SIG-M5 treated with dmso at 0.1 percent for 504 hours (cell line): ENCODE data around the gene BAIAP2.

Experiments used
- DNase-seq: peaks from one replicate; lab custom pipeline; 2025; ENCODE audit not compliant: unreplicated experiment; lab: John Stamatoyannopoulos, UW

BAIAP2 gene, protein sequence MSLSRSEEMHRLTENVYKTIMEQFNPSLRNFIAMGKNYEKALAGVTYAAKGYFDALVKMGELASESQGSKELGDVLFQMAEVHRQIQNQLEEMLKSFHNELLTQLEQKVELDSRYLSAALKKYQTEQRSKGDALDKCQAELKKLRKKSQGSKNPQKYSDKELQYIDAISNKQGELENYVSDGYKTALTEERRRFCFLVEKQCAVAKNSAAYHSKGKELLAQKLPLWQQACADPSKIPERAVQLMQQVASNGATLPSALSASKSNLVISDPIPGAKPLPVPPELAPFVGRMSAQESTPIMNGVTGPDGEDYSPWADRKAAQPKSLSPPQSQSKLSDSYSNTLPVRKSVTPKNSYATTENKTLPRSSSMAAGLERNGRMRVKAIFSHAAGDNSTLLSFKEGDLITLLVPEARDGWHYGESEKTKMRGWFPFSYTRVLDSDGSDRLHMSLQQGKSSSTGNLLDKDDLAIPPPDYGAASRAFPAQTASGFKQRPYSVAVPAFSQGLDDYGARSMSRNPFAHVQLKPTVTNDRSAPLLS

DNA sequence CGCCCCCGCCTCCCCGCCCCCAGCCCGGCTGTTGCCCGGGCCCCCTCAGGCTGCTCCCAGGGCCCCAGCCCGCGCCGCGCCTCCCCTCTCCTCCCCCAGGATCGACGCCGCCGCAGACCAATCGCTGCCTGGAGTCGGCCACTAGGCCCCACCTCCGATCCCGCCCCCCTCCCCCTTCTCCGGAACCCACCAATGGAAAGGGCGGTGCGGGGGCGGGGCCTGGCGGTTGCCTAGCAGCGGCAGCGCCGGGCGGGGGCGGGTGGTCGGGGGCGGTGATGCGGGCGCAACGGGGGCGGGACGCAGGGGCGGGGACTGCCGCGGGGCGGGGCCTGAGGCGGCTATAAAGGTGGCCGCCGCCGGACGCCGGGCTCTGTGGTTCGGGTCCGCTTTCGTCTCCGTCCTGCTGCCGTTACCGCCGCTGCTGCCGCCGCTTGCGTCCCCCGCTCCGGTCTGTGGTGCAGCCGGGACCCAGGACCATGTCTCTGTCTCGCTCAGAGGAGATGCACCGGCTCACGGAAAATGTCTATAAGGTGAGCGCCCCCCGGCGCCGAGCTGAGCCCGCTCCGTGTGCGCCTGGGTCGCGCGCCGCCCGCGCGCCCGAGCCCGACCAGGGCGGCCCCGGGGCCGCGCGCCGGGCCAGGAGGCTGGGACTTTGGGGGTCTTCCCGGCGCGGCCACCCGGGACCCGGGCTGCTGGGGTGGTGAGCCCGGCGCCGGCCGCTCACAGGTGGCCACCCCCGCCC lies at the start of gene BAIAP2:
BAIAP2 (plus strand) TSS at position 373 of the 742 bp plus-strand sequence; CDS start at position 477, 104 bp downstream.
- peak; percentile 88 for DNase-seq

- DNase-seq, result no peak
Observed at GRCh38 chr17:80986046-80986445, 48.9 kb upstream of the BAIAP2 start.

DNA sequence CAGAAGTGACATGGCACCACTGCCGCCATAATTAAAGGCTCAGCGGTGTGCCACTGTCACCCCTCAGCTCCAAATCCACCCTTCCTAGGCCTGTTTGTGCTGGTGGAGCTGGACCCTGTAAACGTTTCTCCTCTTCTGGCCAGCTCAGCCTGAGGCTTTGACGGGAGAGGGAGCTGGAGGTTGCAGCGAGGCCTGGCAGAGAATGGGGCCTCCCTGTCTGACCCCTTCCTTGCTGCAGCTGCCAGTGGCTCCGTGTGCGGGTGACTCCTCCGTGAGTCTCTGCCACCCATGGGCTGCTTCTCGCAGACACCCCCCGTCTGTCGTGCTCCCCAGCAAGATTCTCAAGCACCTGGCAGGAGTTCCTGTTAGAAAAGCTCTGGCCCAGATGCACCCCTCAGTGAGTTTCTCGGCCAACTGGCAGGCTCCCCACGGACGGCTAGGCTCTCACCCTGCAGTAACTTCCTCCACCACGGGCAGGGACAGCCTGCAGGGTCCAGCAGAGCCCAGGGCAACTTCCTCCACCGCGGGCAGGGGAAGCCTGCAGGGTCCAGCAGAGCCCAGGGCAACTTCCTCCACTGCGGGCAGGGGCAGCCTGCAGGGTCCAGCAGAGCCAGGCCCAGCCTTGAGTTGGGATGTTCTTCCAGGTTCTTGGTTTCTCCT lies 48.0 kb upstream of the BAIAP2 start:
- no peak for DNase-seq

GRCh38 chr17:80987941-80988461 lies 47.0 kb upstream of the BAIAP2 start:
- no peak for DNase-seq

GRCh38 chr17:80989586-80989913 lies 45.4 kb upstream of the BAIAP2 start:
- DNase-seq, result no peak

- no peak for DNase-seq
Observed at GRCh38 chr17:80990921-80991644, 43.9 kb upstream of the BAIAP2 start.

DNA sequence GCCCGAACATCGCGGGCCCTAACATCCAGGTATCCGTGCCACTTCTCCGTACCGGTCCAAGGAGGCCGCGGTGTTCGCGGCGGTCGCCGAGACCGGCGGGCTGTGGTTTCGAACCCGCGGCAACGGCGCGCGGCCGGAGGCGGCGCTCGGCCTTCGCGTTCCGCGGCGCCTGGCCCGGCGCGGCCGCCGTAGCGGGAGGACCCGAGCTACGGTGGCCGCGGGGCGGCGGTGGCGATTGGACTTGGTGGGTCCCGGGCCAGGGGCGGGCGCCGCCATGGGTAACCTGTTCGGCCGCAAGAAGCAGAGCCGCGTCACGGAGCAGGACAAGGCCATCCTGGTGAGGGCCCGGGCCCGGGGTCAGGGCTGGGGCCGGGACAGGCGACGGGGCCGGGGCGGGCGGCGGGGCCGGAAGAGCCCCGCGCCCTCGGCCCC lies 43.3 kb upstream of the BAIAP2 start, which contains the start of gene CHMP6:
CHMP6 (plus strand) TSS at position 197 of the 432 bp plus-strand sequence; CDS start at position 275, 78 bp downstream.
- DNase-seq, result peak; percentile 33

DNA sequence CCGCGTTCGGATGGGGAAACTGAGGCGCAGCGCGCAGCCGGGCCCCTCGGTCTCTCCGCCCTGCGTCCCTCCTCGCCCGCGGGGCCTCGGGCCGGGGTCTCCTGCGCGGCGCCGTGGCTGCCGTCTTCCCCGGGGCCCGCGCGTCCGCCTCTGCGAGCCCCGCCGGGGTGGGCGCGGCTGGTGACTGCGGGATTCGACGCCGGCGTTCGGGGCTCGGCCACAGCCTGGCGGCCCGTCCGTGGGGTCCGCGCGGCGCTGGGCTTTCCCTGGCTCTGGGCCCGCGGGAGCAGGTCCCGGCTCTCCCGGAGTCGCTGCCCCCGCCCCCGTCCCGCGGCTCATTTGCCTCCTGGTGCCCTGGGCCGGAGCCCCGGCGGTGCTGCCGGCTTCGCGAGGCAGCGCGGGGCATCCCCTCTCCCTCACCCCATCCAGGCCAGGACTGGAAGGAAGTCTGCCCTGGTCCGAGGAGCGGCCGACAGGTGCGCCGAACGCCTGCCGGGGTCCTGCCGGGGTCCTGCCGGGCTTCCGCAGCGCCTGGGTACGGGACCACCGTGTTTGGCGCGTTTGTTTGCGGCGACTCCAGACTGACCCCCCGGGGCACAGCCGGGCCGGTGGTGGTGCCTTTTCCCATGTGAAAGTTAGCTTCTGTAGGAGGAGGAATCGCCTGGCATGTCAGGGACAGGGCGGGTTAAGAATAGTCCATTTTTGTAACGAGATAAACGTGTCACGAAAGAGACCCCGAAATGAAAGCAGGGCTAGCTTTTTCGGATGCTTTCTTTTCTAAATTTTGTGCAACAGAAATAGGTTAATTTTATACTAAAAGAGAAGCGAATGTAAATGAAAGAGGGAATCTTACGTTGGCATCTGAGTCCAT lies 42.6 kb upstream of the BAIAP2 start:
- DNase-seq, result no peak

- DNase-seq, result no peak
Observed at GRCh38 chr17:80992948-80993624, 41.9 kb upstream of the BAIAP2 start.

DNA sequence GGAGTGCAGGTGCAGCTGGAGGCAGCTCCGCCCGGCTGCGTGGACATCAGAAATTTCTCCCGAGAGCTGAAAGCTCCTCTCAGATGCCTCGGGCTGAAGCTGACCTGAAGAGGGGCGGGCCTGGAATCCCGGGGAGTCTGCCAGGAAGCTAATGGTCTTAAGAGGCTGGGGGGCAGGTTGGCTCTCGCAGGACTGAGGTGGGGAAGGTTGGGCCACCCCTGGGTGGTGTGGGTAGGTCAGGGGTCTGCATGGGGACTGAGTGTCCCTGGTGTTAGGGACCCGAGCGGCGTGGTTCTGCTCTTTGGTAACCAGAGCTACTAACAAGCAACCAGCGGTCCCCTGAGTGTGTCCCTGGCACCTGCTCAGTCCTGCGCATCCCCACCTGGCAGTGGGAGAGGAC lies 39.8 kb upstream of the BAIAP2 start:
- no peak for DNase-seq

- no peak for DNase-seq
Observed at GRCh38 chr17:80996422-80997305, 38.3 kb upstream of the BAIAP2 start.

DNA sequence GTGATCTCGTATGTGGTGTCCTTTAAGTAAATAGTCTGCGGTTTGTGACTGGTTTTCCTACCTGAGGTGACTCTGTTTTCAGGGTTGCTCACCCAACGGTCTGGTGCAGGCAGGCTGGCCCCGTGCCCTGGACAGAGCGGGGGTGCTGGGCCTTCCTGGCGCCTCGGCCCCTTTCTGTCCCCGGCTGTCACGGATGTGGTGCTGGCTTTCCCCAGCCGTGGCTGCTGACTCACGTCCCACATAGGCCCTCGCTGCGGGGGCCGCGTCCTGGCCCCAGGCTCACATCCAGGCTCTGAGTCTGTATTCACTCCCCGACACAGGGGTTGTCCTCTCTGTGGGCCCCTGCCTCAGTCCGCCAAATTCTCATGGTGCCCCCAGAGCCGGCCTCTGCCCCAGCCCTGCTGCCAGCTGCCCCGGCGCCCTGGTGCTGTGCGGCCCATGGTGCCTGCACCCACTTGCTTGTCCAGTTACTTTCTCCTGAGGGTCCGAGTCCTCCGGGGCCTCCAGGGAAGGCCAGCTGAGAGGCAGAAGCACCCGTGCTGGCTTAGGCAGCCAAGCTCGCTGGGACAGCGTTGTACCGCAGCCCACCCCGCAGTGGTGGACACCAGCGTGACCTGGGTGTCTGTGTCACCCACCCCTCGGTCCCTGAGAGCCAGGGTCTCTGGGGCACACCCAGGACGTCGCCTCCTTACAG lies 37.4 kb upstream of the BAIAP2 start:
- no peak for DNase-seq

DNA sequence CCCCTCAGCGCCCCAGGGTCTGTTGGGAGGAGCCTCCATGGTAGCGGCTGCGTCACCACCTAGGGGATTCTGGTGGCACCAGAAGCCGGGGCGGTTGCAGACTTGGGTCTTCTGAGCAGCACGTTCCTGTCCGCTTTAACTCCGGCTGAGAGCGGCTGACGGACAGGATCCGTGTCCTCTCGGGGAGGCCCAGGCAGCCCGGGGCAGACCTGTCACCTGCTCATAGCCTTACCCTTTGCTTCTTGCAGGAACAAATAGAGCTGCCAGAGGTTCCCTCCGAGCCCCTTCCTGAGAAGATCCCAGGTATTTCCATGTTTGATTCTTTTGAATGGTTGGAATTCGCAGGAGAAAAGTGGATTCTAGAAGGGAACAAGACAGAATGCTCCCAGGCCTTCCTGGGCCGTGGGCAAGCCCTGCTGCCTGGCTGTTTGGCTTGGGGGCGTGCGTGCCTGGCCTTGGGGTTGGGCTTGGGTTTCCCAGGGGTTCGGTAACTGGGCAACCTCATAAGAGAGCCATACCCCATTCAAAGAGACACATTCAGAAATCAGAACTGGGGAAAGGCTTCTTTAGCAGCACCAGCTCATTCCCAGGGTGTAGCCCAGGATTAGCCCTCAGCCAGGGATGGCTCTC lies 36.7 kb upstream of the BAIAP2 start:
- DNase-seq, result no peak

- DNase-seq, result no peak
Observed at GRCh38 chr17:80998748-80999535, 36.0 kb upstream of the BAIAP2 start.

DNA sequence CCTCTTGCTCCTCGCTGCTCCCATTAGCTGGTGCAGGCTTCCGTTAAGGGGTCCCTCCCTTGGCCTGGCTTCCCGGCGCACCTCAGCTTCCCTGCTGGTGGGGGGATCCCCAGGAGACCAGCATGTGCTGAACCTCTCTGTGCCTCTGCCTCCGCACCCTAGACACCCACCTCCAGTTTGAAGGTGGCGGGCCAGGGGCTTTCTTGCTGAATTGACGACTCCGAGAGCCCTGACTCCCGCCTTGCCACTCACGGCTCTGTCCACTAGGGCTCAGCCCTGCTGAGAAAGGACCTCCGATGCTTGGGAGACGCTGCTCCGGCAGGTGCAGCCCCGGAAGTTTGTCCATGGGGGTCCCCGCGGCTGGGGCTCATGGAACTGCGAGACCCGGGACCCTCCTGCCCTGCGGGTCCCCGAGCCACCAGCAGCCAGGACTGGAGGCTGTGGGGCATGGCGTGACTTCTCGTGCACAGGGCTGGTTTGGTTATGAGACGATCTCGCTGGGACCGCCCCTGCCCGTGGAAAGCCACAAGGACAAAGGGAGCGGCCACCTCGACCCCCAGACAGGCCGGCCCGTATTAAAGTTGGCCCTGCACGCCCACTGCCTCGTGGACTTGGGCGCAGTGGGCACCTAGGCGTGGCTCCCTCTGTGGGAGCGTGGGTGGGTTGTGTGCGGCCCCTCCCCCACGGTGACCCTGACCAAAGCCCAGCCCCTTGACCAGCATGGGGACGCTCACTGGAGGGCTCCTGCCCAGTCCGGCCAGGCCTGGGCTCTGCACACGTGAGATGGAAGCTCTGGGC lies 35.2 kb upstream of the BAIAP2 start:
- DNase-seq, result no peak

DNA sequence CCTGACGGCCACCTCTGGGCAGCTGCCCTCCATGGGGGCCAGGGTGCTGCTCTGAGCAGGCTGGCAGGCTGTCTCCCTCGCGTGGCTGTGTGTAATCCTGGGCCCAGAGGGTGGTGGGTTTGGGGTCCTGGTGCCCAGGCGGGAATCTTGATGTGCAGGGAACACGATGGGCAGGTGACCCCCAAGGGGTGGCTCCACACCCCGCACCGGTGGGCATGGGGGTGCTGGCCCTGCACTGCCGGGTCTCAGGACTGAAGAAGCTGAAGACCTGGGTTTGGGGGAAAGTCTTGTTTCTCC lies 34.7 kb upstream of the BAIAP2 start:
- DNase-seq, result no peak
